GDM1 (cell line): Measurements from ENCODE around the gene EDAR.

Experiments
- DNase-seq: peaks from one replicate; lab custom pipeline; 2025; lab: John Stamatoyannopoulos, UW

The EDAR gene

DNA sequence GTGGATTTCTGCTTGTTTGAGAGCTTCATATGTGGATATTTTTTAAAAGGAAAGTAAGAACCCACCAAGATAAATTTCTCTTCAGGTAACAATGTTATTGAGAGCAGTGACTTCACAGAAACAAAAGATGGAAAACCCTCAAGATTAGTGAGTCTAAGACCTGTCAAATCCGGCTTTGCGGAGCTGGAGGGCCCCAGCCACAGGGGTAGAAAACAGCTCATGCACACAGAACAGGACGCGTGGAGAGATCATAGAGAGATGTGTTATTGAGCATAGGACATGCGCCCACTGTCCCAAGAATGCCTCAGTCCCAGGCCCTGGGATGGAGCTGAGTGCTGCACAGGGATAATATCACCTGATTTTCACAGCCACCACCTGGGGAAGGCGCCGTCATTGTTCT is 21.3 kb downstream of the EDAR start:
- DNase-seq, result no peak

- no peak for DNase-seq
Measured at GRCh38 chr2:108965540-108966289, 23.3 kb downstream of the EDAR start.

- DNase-seq, result no peak
Measured at GRCh38 chr2:108963057-108963456, 26.0 kb downstream of the EDAR start.

- DNase-seq, result no peak
Measured at GRCh38 chr2:108961796-108962195, 27.2 kb downstream of the EDAR start.

GRCh38 chr2:108960006-108960405 is 29.0 kb downstream of the EDAR start:
- no peak for DNase-seq

GRCh38 chr2:108959401-108959800 is 29.6 kb downstream of the EDAR start:
- no peak for DNase-seq

DNA sequence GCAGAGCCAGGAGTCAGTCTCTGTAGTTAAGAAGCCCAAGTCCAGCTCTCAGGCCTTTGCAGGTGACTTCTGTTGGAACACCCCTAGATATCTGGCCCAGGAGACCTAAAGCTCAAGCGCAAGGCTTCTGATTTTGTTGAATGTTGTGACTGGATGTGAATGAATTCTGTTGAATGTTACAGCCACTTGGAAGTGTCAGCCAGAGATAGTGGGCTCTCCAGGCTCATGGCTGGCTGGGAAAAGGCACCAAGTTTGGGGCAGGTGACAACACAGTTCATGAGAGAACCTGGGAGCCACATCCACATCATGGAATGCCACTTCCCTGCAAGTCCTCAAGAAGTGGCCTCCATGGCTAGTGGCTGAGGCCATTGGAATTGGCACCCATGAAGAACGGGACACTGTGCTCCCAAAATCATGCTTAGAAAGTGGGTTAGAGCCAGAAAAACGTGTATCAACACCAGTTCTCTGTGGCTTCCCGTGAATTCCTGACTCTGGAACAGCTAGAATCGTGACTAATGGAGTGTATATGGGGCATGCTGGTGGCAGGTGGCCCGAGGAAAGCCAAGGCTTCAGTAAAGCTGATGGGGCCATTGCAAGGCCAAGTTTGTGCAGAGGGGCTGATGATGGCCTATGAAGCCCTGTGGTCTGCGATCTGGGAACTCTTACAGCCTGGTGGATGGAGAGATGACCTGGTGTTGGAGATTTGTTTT is 30.2 kb downstream of the EDAR start:
- no peak for DNase-seq

GRCh38 chr2:108958002-108958401 is 31.0 kb downstream of the EDAR start:
- no peak for DNase-seq

DNA sequence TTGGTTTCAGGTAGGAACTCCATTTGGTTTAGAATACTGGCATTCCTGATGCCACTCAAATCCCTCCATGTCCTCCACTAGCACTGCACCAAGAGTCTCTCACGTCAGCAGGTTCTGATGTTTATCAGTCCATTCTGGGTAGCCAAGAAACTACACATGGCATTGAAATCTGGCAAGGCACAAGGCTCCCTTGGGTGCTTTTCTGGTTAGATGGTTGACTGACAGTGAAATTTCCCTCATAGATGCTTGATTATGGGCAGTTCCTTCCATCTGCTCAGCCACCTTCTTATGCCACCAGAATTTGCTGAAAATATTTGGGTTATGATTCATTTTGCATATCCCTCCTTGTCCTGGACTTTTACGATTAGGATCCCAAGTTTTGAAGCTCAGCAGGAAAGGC is 32.6 kb downstream of the EDAR start:
- DNase-seq, result no peak

DNA sequence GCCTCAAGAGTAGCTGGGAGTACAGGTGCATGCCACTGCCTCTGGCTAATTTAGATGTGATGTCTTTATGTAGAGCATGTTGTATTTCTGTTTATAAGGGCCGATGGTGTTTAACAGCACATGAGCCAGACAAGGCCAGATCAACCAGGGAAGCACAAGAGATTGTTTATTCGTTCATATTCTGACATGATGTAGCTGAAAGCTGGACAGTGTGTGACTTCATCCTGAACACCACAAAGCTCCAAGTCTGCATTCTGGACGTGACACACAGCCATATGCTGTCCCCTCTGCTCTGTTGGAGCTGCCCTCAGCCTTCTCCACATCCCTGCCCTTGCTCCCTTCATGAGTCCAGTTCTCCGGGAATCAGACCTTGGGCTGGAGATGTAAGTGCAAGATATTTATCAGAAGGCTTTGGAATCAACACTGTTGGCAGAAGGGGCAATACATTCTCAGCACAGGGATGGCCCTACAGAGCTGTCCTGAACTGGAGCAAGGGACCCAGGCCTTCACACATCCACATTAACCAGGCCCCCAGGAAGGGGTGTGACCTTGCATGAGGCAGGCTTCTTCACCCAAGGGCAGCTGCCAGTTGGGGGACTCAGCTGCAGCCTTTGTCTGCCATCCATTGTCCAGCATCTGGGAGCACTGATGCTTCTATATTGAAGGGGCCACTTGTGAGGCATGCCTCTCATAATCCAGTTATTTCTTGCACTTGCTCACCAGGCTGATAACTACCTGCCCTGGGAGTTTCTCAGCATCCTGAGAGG is 38.5 kb downstream of the EDAR start:
- no peak for DNase-seq

DNA sequence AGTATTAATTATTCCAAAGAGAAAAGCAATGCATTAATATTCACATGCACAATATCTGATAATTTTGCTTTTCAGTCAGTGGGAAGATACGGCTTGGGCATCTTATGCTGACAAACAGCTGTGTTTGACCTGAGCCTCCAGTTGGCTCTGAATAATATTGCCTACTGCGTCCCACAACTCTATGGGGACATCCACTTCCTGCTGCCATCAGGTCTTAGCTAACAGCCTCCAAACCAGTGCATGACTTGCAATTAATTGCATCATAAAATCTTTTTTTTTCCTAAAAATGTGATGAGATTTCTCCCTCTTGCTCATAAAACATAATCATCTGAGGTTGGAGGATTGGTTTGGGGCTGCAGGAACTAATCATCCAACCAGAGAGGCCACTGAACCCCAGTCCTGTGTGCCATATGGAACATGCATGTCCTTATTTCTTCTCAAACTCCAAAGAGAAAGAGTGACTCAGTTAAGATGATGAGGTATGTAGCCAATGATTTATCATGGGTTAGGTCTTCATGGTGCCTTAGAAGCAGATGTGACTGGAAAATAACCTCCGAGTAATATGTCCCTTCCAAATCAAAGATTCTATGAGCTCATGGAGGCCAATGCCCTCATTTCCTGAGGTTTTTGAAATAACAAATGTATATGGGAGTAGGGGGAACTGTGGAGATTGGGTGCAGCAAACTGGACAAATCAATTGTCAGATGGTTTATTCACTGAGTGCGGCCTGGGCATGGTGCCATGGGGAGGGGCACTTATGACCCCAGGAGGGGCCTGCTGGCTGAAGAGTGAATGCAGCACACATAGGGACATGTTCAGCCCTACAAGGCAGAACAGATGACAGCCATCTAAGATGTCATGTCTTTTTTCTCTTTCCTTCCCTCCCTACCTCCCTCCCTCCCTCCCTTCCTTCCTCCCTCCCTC is 39.4 kb downstream of the EDAR start:
- DNase-seq, result no peak

GRCh38 chr2:108947271-108947907 is 41.6 kb downstream of the EDAR start:
- no peak for DNase-seq

DNA sequence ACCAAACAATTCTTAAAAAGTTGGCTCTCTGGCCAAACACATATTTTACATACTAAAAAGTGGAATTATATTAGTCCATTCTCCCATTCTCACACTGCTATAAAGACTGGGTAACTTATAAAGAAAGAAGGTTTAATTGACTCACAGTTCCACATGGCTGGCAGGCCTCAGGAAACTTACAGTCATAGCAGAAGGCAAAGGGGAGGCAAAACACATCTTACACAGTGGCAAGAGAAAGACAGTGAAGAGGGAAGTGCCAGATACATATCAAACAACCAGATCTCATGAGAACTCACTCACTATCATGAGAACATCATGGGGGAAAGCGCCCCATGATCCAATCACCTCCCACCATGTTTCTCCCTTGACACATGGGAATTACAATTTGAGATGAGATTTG is 42.6 kb downstream of the EDAR start:
- DNase-seq, result no peak

DNA sequence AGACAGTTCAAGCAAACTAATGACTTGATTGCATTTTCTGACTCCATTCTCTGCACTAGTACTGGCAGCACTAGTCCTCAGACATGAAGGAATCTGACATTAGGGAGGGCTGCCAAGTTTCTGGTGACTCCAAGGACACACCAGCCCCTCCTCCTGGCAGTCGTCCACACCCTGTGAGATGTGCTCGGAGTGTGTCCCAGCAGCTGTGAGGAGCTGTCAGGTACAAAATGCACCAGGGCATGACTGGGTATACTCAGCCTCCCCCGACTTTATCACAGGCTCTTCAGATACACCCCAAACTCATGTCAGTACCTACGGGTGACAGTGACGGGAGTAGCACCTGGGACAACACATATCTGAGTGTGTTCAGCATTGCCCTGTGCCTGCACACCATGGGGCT is 43.1 kb downstream of the EDAR start:
- DNase-seq, result no peak

DNA sequence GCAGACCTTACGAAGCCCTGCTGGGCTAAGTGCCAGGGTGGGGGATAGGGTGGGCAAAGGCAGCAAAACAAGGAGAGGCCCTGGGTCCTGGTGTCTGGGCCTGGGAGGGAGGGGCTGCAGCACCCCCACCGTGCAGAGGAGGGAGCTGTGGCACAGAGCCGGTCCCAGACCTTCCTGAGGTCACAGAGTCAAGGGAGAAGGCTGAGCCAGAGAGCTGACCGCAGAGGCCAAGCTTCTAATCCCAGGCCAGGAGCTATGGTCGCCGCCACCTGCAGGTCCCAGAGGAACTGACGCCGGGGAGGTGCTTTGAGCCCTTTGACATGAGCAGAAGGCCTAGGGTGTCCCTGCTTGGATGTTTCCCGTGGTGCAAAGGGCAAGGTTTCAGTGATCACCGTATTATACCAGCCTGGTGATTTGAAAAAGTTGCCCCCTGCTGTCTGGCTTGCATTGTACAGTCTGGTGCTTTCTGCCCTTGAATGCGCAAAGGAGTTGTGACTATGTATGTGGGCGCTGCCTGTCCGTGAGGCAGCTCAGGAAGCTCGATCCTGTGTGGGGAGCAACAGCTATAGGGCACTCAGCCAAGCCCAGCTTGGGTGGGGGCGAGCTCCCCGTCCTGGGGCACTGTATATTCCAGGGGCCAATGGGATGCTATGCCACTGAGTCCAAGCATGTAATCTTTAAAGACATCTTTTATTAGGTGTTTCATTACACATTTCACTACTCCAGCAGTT is 44.3 kb downstream of the EDAR start:
- DNase-seq, result no peak

DNA sequence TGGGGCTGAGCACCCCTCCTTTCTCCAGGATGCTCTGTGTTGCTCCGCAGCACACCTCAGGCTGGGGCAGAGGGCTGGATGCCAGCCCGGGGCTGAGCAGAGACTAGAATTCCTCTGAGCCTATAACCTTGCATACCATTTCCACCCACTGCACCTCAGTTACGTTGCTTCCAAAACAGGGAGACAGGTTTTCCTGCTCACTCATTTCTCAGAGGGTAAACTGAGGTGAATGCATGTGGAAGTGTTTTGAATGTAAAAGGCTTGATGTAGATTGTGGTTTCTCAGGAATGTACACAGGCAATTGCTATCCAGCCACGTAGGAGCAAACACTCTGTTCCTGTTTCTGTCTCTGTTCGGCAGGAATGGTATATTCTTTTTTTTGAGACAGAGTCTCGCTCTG is 45.3 kb downstream of the EDAR start:
- no peak for DNase-seq

- DNase-seq, result no peak
Measured at GRCh38 chr2:108942888-108943287, 46.1 kb downstream of the EDAR start.

GRCh38 chr2:108942231-108942825 is 46.7 kb downstream of the EDAR start:
- DNase-seq, result no peak

- no peak for DNase-seq
Measured at GRCh38 chr2:108941767-108942166, 47.3 kb downstream of the EDAR start.

DNA sequence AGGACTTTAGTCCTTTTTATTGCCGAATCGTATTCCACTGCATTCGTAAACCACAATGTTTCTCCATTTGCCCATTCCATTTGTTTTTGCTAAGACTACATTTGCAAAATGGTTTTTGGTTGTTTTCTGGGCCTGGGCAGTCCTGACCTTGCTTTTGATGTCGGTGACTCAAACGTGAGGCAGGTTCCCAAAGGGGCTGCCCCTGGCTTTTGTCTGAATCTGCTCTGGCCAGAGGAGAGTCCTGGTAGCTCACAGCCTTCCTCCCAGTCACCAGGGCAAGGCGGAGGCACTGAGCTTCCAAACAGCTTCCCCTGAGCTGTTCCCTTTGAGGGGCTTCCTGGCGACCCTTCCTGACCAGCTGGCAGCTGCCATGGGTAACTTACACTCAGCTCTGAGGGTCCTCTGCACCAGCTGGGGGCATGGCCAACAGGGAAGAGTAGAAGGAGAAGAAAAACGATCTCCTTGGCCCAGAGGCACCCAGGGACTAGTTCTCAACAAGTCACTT is 47.8 kb downstream of the EDAR start:
- no peak for DNase-seq
